Activated CD4-positive, alpha-beta T cell treated with anti-CD3 and anti-CD28 coated beads for 24 hours (primary cell): ENCODE data around the gene PIGK.

Experiments used
- DNase-seq, 2 donors: peaks; one replicate each; pipeline ENCODE4 v3.0.0-alpha.2; 2020; ENCODE audit warnings: low read depth in 2 of 2

Gene PIGK

GRCh38 chr1:77039111-77039510 is 180.1 kb downstream of the PIGK start:
- no peak for DNase-seq
